Gastrocnemius medialis (tissue), 4 donors: ENCODE measurements around the gene ASAP2. TPM values are rescaled to one million over a fixed set of nuclear protein-coding genes. Genes with fewer than 3 reads are reported as not detected.

ENCODE experiments used
- ATAC-seq, 2 donors: fragments of 150-250 bp; one replicate each; pipeline ENCODE4 v1.9.1; 2016
- DNase-seq, 2 donors: peaks; one replicate each; pipeline ENCODE4 v3.0.0-alpha.2; 2019
- H3K27ac ChIP-seq, 4 donors: fragments of 200-600 bp; sonication (generic); 1 replicate in 1 of 4; 2 replicates in 3 of 4; pipeline ENCODE4 v1.5.1; 2016 to 2018; ENCODE audit warnings: mild to moderate bottlenecking in 2 of 4, moderate library complexity in 1 of 4
- H3K27me3 ChIP-seq, 3 donors: fragments of 200-600 bp; sonication (generic) in 2 of 3; 1 replicate in 1 of 3; 2 replicates in 2 of 3; pipeline versions ENCODE4 v1.5.1 to v1.6.0; 2016 to 2019; ENCODE audit warnings: mild to moderate bottlenecking in 1 of 3, moderate library complexity in 1 of 3
- H3K36me3 ChIP-seq, 2 donors: fragments of 200-600 bp; sonication (generic) in 1 of 2; one replicate each; pipeline ENCODE4 v1.5.1; 2017 to 2018
- H3K4me1 ChIP-seq, 2 donors: fragments of 200-600 bp; sonication (generic) in 1 of 2; one replicate each; pipeline ENCODE4 v1.5.1; 2016 to 2017; ENCODE audit warnings: mild to moderate bottlenecking in 2 of 2
- H3K4me3 ChIP-seq, 4 donors: fragments of 200-600 bp; sonication (generic) in 3 of 4; 1 replicate in 1 of 4; 2 replicates in 3 of 4; pipeline ENCODE4 v1.5.1; 2016 to 2019; ENCODE audit warnings: mild to moderate bottlenecking in 2 of 4
- H3K9me3 ChIP-seq, 3 donors: fragments of 200-600 bp; sonication (generic) in 2 of 3; 1 replicate in 1 of 3; 2 replicates in 2 of 3; pipeline ENCODE4 v1.5.1; 2016 to 2019
- POLR2A ChIP-seq, 2 donors: fragments of 450-650 bp; IDR thresholded peaks; one replicate each; pipeline ENCODE4 v1.6.1; 2017; ENCODE audit warnings: antibody characterized with exemption in 2 of 2, mild to moderate bottlenecking in 2 of 2, moderate library complexity in 2 of 2
- in situ Hi-C, 4 donors: fragments of 200-750 bp; cut with MboI; loops; one replicate each; pipeline versions ENCODE4 v1.15.0 to v1.8.0; 2017; ENCODE audit warnings: low sequenced_read_pairs in 4 of 4
- intact Hi-C: fragments of 100-400 bp; cut with DNase I; formaldehyde crosslinking; loops from one replicate; pipeline ENCODE4 v1.15.1; 2023; ENCODE audit warnings: low total_unique reads
- total RNA-seq, 4 donors: library from RNA; depleted of rRNA; stranded (reverse); fragments of >200 nt; gene quantifications; one replicate each; pipeline versions ENCODE4 v1.1.0 to v1.2.3, GENCODE V29; 2016
- TF ChIP-seq, protein P1 (sequence below), 5 experiments: fragments of 450-650 bp in 3 of 5; fragments of 200-600 bp in 2 of 5; sonication (generic) in 2 of 5; IDR thresholded peaks in 4 of 5; conservative IDR thresholded peaks in 1 of 5; 1 replicate in 4 of 5; 2 replicates in 1 of 5; pipeline ENCODE4 v1.5.1; 2016 to 2019; ENCODE audit warnings: antibody characterized with exemption in 5 of 5, mild to moderate bottlenecking in 3 of 5, moderate library complexity in 3 of 5

Gene ASAP2
- total RNA-seq, 4 donors from 2014 or later: 1.9 to 4.0 (median 3.4) TPM

DNA sequence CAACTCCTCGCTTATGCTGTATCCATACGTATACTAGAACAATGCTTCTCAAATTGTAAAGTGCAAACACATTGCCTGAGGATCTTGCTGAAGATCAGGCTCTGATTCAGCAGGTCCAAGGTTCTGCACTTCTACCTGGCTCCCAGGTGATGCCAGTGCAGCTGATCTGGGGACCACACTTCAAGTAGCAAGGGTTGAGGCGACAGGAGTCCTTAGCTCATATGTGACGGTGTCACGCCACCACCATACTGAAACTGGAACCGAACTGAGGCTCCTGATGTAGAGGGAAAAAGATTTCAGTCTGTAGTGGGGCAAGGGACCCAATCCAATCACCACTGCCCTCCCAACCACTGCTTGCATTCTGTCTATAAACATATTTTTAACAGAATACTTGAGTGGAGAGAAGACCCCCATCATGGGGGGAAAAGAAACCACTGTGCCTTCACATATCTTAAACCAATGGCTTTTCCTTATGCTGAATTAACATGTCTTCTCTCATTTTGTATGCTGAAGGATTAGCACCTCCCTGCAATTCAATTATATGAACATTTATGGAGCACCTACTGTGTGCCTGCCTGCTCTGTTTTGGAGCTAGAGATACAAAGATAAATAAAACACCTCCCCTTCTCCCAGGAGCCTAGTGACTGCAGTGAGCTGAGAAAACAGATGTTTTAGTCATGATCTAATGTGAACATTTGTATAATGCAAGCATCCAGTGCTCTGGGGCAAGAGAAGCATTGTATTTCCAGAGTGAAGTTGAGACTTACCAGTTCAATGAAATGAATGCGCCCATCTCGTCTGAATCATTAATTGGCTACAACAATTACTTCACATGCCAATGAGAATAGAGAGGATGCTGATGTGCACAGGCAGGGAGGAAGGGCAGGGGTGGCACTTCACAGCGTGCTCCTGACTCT is 6.6 kb upstream of the ASAP2 start:
- intact Hi-C loops: loop anchor here (10.0 kb wide), 1 partner anchor 195 kb away; the partner anchor contains the start of gene MBOAT2
- ATAC-seq: no peak

DNA sequence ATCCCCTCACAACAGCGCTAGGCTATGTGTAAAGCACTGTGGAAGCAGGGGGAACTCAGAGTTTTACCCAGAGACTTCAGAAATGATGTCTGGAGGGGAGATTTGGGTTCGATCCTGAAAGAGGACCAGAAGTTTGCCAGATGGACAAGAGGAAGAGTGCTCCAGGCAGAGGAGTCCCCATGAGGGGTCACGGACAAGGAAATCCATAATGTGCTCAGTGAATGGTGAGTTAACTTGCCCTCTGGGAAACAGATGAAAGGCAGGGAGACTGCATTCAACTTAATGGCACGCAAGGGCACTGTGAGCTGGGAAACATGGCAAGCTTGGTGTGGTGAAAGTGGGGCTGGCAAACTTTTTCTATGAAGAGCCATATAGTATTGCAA is 6.0 kb upstream of the ASAP2 start:
- in situ Hi-C loops: loop anchor here in 2 of 4 donors (10.0 kb wide), 1 partner anchor 134 kb away; no protein-coding TSS in a partner anchor
- Histone ChIP-seq H3K4me3 (no peak overlapping the region), H3K36me3 (no peaks in the 10 kb centered on the region), H3K27me3 (peaks cover 0 to 4% (median 0%) of the 10 kb centered on the region in 3 donors), H3K9me3 (no peaks in the 10 kb centered on the region), H3K27ac (no peak overlapping the region), H3K4me1 (peaks cover 0 to 3% of the 10 kb centered on the region in 2 donors)
- TF ChIP-seq, protein P1, sequence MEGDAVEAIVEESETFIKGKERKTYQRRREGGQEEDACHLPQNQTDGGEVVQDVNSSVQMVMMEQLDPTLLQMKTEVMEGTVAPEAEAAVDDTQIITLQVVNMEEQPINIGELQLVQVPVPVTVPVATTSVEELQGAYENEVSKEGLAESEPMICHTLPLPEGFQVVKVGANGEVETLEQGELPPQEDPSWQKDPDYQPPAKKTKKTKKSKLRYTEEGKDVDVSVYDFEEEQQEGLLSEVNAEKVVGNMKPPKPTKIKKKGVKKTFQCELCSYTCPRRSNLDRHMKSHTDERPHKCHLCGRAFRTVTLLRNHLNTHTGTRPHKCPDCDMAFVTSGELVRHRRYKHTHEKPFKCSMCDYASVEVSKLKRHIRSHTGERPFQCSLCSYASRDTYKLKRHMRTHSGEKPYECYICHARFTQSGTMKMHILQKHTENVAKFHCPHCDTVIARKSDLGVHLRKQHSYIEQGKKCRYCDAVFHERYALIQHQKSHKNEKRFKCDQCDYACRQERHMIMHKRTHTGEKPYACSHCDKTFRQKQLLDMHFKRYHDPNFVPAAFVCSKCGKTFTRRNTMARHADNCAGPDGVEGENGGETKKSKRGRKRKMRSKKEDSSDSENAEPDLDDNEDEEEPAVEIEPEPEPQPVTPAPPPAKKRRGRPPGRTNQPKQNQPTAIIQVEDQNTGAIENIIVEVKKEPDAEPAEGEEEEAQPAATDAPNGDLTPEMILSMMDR (IDR thresholded peaks at IDR 0.05 in 4 of 5, conservative IDR thresholded peaks at IDR 0.05 in 1 of 5): no peak
- no peak for TF ChIP-seq POLR2A (IDR thresholded peaks at IDR 0.05)
- intact Hi-C loops: loop anchor here (10.0 kb wide), 1 partner anchor 196 kb away; the partner anchor contains the start of gene MBOAT2
- no peak for ATAC-seq
- DNase-seq: no peak

More for the DNA sequence above, 6.6 kb upstream of the ASAP2 start:
- no peaks in the 10 kb centered on the region for H3K36me3 ChIP-seq
- in situ Hi-C loops: loop anchor here in 2 of 4 donors (10.0 kb wide), 1 partner anchor 135 kb away; no protein-coding TSS in a partner anchor
- peaks cover 0 to 4% (median 0%) of the 10 kb centered on the region in 3 donors for H3K27me3 ChIP-seq
- no peak for DNase-seq
- H3K4me3 ChIP-seq: no peak overlapping the region
- no peak for TF ChIP-seq POLR2A (IDR thresholded peaks at IDR 0.05)
- TF ChIP-seq, protein P1 (IDR thresholded peaks at IDR 0.05 in 4 of 5, conservative IDR thresholded peaks at IDR 0.05 in 1 of 5): no peak
- H3K9me3 ChIP-seq: no peaks in the 10 kb centered on the region
- no peak overlapping the region for H3K27ac ChIP-seq
- H3K4me1 ChIP-seq: no peaks in the 10 kb centered on the region

DNA sequence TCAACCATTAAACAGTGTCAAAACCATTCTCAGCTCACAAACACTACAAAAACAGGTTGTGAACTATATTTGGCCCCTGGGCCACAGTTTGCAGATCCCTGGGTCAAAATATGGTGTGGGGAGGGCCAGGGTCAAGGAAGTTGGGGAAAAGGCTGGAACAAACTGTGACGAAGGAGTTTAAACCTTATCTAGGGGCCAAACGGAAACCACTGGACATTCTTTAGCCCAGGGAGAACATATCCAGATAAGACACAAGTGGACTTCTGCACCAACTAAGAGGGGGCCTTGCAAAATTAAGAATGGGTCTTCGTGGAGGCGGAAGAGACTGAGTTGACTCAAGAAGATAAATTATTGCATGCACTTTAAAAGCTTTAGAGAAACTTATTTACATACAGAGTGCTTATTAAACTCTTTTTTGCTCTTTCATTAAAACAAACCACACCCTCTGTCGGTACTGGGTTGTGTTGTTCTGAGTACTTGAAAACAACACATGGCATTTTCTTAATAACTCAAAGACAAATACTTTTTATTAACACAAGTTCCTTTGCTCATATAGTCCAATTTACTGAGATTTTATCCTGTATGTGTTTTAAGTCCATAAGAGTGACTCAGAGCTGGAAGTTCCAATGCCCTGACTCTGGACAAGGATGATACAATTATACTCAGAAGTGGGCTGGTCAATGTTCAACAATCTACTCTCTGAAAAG is 5.3 kb upstream of the ASAP2 start:
- no peaks in the 10 kb centered on the region for H3K9me3 ChIP-seq
- H3K36me3 ChIP-seq: no peaks in the 10 kb centered on the region
- ATAC-seq (no peak), DNase-seq (no peak)
- TF ChIP-seq, protein P1 (IDR thresholded peaks at IDR 0.05 in 4 of 5, conservative IDR thresholded peaks at IDR 0.05 in 1 of 5): no peak
- H3K4me1 ChIP-seq: peaks cover 0 to 8% of the 10 kb centered on the region in 2 donors
- H3K4me3 ChIP-seq: no peak overlapping the region
- H3K27ac ChIP-seq: no peak overlapping the region
- intact Hi-C loops (loop anchor here (10.0 kb wide), 1 partner anchor 197 kb away; the partner anchor contains the start of gene MBOAT2), in situ Hi-C loops (loop anchor here in 2 of 4 donors (10.0 kb wide), 1 partner anchor 133 kb away; no protein-coding TSS in a partner anchor)
- peaks cover 0 to 4% (median 0%) of the 10 kb centered on the region in 3 donors for H3K27me3 ChIP-seq

DNA sequence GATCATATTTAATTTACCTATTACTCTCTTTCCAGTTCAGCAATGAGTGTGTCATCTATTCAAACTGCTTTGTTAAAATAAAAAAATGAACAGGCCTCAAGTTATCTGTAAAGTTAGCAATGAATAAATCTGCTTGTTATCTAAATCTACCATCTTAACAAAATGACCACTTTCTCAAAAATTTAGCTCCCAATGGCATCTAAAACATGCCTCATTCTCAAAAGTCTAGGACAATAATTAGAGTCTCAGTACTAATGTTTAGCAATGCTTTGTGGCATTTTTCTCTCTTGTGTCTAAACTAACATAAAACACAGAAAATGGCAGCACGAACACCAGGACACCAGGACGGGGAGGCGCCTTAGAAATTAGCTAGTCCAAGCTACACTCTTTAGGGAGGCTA is 3.6 kb upstream of the ASAP2 start:
- H3K4me3 ChIP-seq: no peak overlapping the region
- intact Hi-C loops: loop anchor here (10.0 kb wide), 1 partner anchor 198 kb away; the partner anchor contains the start of gene MBOAT2
- TF ChIP-seq POLR2A (IDR thresholded peaks at IDR 0.05): no peak
- TF ChIP-seq, protein P1 (IDR thresholded peaks at IDR 0.05 in 4 of 5, conservative IDR thresholded peaks at IDR 0.05 in 1 of 5): no peak
- in situ Hi-C loops: loop anchor here in 2 of 4 donors (10.0 kb wide), 1 partner anchor 132 kb away; no protein-coding TSS in a partner anchor
- H3K4me1 ChIP-seq: peaks cover 0 to 11% of the 10 kb centered on the region in 2 donors
- no peaks in the 10 kb centered on the region for H3K36me3 ChIP-seq
- no peak overlapping the region for H3K27ac ChIP-seq
- no peak for ATAC-seq
- peaks cover 0 to 8% (median 3%) of the 10 kb centered on the region in 3 donors for H3K27me3 ChIP-seq
- no peak for DNase-seq
- no peaks in the 10 kb centered on the region for H3K9me3 ChIP-seq
